NCI-H82 treated with DMSO at 0.1 percent for 48 hours (cell line): Measurements from ENCODE around the gene SVIL.
"Not testable (repeated sequence)": the region's sequence is repeated elsewhere in the genome, so short reads cannot be mapped to it uniquely, and the experiment has no call there.

ENCODE experiments used
- DNase-seq: peaks from one replicate; lab custom pipeline; 2025; ENCODE audit not compliant: unreplicated experiment; lab: John Stamatoyannopoulos, UW

Gene SVIL

GRCh38 chr10:29522061-29522855, 112.5 kb downstream of the SVIL start:
- no peak for DNase-seq

GRCh38 chr10:29519659-29520058, 115.1 kb downstream of the SVIL start:
- no peak for DNase-seq

GRCh38 chr10:29517352-29517923, 117.3 kb downstream of the SVIL start:
- DNase-seq = no peak

GRCh38 chr10:29516309-29516932, 118.3 kb downstream of the SVIL start:
- not testable (repeated sequence) for DNase-seq

GRCh38 chr10:29515879-29516278, 118.9 kb downstream of the SVIL start:
- DNase-seq = not testable (repeated sequence)

- not testable (repeated sequence) for DNase-seq
Observed at GRCh38 chr10:29515104-29515503, 119.7 kb downstream of the SVIL start.

- no peak for DNase-seq
Observed at GRCh38 chr10:29514306-29514705, 120.5 kb downstream of the SVIL start.

GRCh38 chr10:29512425-29512974, 122.3 kb downstream of the SVIL start:
- DNase-seq = no peak

GRCh38 chr10:29511806-29512205, 123.0 kb downstream of the SVIL start:
- not testable (repeated sequence) for DNase-seq

- DNase-seq = not testable (repeated sequence)
Observed at GRCh38 chr10:29510483-29511157, 124.2 kb downstream of the SVIL start.

GRCh38 chr10:29508554-29509244, 126.1 kb downstream of the SVIL start:
- DNase-seq = no peak

- not testable (repeated sequence) for DNase-seq
Observed at GRCh38 chr10:29507750-29508149, 127.0 kb downstream of the SVIL start.

- not testable (repeated sequence) for DNase-seq
Observed at GRCh38 chr10:29506324-29506921, 128.3 kb downstream of the SVIL start.

- no peak for DNase-seq
Observed at GRCh38 chr10:29502351-29502750, 132.4 kb downstream of the SVIL start.

GRCh38 chr10:29501692-29502091, 133.1 kb downstream of the SVIL start:
- DNase-seq = no peak

GRCh38 chr10:29499993-29500537, 134.7 kb downstream of the SVIL start:
- DNase-seq = no peak

- peak; percentile 25 for DNase-seq
Observed at GRCh38 chr10:29496341-29497162, 138.2 kb downstream of the SVIL start.

- no peak for DNase-seq
Observed at GRCh38 chr10:29495366-29495765, 139.4 kb downstream of the SVIL start.

- no peak for DNase-seq
Observed at GRCh38 chr10:29493697-29494096, 141.1 kb downstream of the SVIL start.
